ENCODE measurements around the gene IL6R. TPM values are rescaled to one million over a fixed set of nuclear protein-coding genes. Genes with fewer than 3 reads are reported as not detected.
A peak's percentile ranks its signal among the peaks of the same experiment; 100 is the strongest.

The IL6R gene
- total and polyA plus RNA-seq, 2 donors from 2014 or later = 6.2 to 33.0 TPM

GRCh38 chr1:154405747-154406571, 816 bp downstream of the IL6R start:
- intact Hi-C loops (cut with DNase I) = no loop called here

DNA sequence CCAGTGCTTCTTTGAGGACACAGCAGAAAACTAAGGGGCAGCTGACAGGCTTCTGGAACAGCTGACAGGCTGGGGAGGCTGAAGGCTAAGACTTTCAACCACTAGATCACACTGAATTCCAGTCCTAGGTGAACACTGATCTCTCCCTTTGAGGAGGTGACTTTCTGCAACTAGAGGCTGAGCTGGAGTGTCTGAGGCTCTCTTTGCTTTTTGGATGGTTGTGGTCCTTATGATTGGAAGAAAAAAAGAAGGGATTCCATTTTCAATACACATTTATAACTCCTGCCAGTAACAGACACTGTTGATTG, 1.4 kb downstream of the IL6R start:
- no peak for DNase-seq
- H3K27ac ChIP-seq (ENCODE audit: low read depth in 2 of 2, low read length in 2 of 2) = peak overlapping the region; percentile 94 to 97
- H3K9me3 ChIP-seq (ENCODE audit: control insufficient read depth in 2 of 3, insufficient read depth in 1 of 3, low read length in 3 of 3) = no peaks in the 10 kb centered on the region
- peak overlapping the region in 2 of 3 donors; percentile 56 to 91 for H3K9ac ChIP-seq (ENCODE audit: low read length in 3 of 3)
- no peak for FAIRE-seq
- H3K4me1 ChIP-seq (ENCODE audit: control insufficient read depth in 2 of 3, insufficient read depth in 2 of 3, low read depth in 1 of 3, low read length in 3 of 3) = peaks cover 0 to 31% (median 12%) of the 10 kb centered on the region in 3 donors
- H3K36me3 ChIP-seq (ENCODE audit: control insufficient read depth in 2 of 3, insufficient read depth in 3 of 3, low read length in 3 of 3) = no peaks in the 10 kb centered on the region
- H3K4me3 ChIP-seq (ENCODE audit: low read length in 3 of 3) = peak overlapping the region in 2 of 3 donors; percentile 74 to 80
- TF ChIP-seq, protein P1, sequence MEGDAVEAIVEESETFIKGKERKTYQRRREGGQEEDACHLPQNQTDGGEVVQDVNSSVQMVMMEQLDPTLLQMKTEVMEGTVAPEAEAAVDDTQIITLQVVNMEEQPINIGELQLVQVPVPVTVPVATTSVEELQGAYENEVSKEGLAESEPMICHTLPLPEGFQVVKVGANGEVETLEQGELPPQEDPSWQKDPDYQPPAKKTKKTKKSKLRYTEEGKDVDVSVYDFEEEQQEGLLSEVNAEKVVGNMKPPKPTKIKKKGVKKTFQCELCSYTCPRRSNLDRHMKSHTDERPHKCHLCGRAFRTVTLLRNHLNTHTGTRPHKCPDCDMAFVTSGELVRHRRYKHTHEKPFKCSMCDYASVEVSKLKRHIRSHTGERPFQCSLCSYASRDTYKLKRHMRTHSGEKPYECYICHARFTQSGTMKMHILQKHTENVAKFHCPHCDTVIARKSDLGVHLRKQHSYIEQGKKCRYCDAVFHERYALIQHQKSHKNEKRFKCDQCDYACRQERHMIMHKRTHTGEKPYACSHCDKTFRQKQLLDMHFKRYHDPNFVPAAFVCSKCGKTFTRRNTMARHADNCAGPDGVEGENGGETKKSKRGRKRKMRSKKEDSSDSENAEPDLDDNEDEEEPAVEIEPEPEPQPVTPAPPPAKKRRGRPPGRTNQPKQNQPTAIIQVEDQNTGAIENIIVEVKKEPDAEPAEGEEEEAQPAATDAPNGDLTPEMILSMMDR (IDR thresholded peaks at IDR 0.05; ENCODE audit: borderline replicate concordance, extremely low read depth, insufficient read depth) = no peak
- intact Hi-C loops (cut with DNase I) = no loop called here
- peaks cover 4% of the 10 kb centered on the region for H3K27me3 ChIP-seq (ENCODE audit: control insufficient read depth, insufficient read depth, low read length)

More at GRCh38 chr1:154405747-154406571, 816 bp downstream of the IL6R start:
- H3K9ac ChIP-seq (ENCODE audit: low read length in 3 of 3) = peak overlapping the region in 2 of 3 donors; percentile 84 to 91
- DNase-seq (peak; percentile 64 to 93 (median 72)), FAIRE-seq (no peak)
- H3K27me3 ChIP-seq (ENCODE audit: control insufficient read depth, insufficient read depth, low read length) = peaks cover 4% of the 10 kb centered on the region
- H3K27ac ChIP-seq (ENCODE audit: low read depth in 2 of 2, low read length in 2 of 2) = peak overlapping the region; percentile 94 to 97
- TF ChIP-seq, protein P1 (IDR thresholded peaks at IDR 0.05; ENCODE audit: borderline replicate concordance, extremely low read depth, insufficient read depth) = peak; percentile 12
- peaks cover 0 to 29% (median 12%) of the 10 kb centered on the region in 3 donors for H3K4me1 ChIP-seq (ENCODE audit: control insufficient read depth in 2 of 3, insufficient read depth in 2 of 3, low read depth in 1 of 3, low read length in 3 of 3)
- no peaks in the 10 kb centered on the region for H3K9me3 ChIP-seq (ENCODE audit: control insufficient read depth in 2 of 3, insufficient read depth in 1 of 3, low read length in 3 of 3)
- H3K4me3 ChIP-seq (ENCODE audit: low read length in 3 of 3) = peak overlapping the region; percentile 41 to 80 (median 74)
- H3K36me3 ChIP-seq (ENCODE audit: control insufficient read depth in 2 of 3, insufficient read depth in 3 of 3, low read length in 3 of 3) = no peaks in the 10 kb centered on the region

DNA sequence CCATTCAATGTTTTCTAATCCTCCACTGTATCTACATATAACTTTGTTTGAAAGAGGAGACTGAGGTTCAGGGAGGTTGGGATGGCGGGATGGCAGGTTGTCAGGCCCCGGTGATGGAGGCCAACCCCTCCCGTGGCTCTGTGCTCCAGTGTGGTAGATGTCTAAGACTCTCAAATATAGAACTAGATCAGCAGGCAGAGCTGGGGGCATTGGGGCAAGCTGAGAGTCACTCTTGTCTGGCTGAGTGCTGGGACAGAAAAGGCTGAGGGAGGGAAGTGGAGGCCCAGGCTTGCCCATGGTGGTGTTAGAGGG, 1.7 kb downstream of the IL6R start:
- Histone ChIP-seq H3K27ac (ENCODE audit: low read depth in 2 of 2, low read length in 2 of 2) (peak overlapping the region; percentile 94 to 97), H3K4me3 (ENCODE audit: low read length in 3 of 3) (peak overlapping the region in 2 of 3 donors; percentile 74 to 80), H3K27me3 (ENCODE audit: control insufficient read depth, insufficient read depth, low read length) (peaks cover 4% of the 10 kb centered on the region), H3K9ac (ENCODE audit: low read length in 3 of 3) (peak overlapping the region in 2 of 3 donors; percentile 56 to 91), H3K36me3 (ENCODE audit: control insufficient read depth in 2 of 3, insufficient read depth in 3 of 3, low read length in 3 of 3) (no peaks in the 10 kb centered on the region), H3K4me1 (ENCODE audit: control insufficient read depth in 2 of 3, insufficient read depth in 2 of 3, low read depth in 1 of 3, low read length in 3 of 3) (peaks cover 0 to 31% (median 12%) of the 10 kb centered on the region in 3 donors), H3K9me3 (ENCODE audit: control insufficient read depth in 2 of 3, insufficient read depth in 1 of 3, low read length in 3 of 3) (no peaks in the 10 kb centered on the region)
- FAIRE-seq (no peak), DNase-seq (no peak)
- intact Hi-C loops (cut with DNase I) = no loop called here
- TF ChIP-seq, protein P1 (IDR thresholded peaks at IDR 0.05; ENCODE audit: borderline replicate concordance, extremely low read depth, insufficient read depth) = no peak
